ENCODE data around the gene CNN3.

DNA sequence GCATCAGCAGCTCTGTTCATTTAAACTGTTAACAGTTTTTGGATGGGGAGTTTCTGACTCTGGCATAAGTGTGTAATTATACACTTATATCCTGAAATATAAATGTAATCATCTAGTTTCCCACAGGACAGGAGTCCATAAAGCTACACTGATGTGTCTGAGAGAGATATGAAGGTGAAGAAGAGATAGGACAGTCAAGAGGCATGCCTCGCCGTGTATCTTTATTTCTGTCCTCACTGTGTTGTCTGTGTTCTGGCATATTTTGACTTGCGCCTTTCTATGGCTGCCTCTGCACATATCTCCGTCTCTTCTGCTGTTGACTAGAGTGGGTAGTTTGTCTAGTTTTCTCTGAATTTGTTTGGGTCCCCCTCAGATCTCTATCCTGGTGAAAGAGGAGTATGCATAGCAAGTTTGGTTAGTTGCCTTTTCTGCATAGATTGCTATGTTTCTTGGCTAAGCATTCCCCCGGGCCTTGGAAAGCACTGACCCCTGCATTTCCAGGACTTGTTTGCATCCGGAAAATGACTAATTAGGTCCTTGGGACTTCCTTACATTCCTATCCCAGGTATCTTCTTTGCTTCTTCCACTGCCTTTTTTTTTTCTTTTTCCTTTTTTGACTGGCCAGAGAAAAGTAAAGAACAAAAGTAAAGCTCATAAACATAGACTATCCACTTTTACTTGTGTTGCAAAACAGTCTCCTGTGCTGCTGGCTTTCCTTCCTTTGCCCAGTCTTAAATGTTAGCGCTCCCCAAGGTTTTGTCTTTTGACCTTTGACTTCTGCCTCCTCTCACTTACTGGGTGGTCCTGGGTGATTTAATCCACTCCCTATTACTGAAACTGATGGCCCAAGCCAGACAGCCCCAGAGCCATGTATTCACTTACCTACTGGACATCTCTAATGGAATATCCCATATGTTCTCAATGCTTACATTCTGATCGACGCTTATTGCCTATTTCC, 27.6 kb upstream of the CNN3 start:
- TF ChIP-seq, protein P1, sequence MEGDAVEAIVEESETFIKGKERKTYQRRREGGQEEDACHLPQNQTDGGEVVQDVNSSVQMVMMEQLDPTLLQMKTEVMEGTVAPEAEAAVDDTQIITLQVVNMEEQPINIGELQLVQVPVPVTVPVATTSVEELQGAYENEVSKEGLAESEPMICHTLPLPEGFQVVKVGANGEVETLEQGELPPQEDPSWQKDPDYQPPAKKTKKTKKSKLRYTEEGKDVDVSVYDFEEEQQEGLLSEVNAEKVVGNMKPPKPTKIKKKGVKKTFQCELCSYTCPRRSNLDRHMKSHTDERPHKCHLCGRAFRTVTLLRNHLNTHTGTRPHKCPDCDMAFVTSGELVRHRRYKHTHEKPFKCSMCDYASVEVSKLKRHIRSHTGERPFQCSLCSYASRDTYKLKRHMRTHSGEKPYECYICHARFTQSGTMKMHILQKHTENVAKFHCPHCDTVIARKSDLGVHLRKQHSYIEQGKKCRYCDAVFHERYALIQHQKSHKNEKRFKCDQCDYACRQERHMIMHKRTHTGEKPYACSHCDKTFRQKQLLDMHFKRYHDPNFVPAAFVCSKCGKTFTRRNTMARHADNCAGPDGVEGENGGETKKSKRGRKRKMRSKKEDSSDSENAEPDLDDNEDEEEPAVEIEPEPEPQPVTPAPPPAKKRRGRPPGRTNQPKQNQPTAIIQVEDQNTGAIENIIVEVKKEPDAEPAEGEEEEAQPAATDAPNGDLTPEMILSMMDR (IDR thresholded peaks at IDR 0.05): no peak
- no peak for TF ChIP-seq POLR2A (IDR thresholded peaks at IDR 0.05)
